ENCODE results near the gene GLCCI1.
"Not testable (repeated sequence)": the region's sequence is repeated elsewhere in the genome, so short reads cannot be mapped to it uniquely, and the experiment has no call there.

The GLCCI1 gene

DNA sequence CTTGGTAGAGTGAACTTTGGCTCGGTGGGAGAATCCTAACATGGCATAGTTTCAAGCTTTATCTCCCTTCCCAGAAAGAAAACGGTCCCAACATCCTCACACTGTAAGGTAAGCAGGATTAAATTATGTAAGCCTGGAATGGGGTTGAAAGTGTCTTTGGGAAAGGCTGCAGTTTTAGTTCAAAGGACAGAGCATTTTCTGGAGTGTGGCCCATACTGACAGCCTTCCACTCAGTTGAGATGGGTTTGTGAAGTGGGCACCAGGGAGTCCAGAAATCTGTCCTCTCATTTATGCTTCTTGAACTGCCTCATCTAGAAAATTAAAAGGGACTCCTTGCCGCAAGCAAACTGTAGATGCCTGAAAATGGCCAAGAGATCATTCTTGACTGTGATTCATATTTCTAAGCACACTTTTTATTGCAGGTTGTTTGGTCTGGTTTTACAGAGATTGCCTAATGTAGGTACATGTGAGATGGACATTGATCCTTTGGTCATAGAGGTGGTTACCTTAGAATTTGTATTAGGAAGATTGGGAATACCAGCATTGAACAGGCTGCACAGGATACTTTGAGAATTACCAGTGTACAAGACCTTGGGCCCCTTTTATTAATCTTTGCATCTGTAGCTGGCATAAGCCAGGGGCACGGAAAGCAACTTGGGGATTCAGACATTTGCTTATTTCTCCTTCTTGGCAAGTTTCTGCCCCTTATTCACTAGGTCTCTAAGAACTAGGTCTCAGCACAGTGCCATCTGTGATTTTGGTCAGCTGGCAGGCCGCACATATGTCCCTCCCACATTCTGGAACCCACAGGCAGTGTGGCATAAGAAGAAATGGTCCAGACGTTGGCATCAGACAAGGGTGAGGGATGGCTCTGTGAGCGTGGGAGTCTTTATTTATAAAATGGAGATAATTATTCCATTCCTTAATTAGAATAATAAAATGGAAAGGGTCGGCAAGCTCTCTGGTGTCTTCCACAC lies 125.9 kb downstream of the GLCCI1 start:
- no peak for DNase-seq (ENCODE audit: low read depth)

DNA sequence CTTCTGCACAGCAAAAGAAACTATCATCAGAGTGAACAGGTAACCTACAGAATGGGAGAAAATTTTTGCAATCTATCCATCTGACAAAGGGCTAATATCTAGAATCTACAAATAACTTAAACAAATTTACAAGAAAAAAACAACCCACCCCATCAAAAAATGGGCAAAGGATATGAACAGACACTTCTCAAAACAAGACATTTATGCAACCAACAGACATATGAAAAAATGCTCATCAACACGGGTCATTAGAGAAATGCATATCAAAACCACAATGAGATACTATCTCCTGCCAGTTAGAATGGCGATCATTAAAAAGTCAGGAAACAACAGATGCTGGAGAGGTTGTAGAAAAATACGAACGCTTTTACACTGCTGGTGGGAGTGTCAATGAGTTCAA lies 132.7 kb downstream of the GLCCI1 start:
- not testable (repeated sequence) for DNase-seq (ENCODE audit: low read depth)

DNA sequence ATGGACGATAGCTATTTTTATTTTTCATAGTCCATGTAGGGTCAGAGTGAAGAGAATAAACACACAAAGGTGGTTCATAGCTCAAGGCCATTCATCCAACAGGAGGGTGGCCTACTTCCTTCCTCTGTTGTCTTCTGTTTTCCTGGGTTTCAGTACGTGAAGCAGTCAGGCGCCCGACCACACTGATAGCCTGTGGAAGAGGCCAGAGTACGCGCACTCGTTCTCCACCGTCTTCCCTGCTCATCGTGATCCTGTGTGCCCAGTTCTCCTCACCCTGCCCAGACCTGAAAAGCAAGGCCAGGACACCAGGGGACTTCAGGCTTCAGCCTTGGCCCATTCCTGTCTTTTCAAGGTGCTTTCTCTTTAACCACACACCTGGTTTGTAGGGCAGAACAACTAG lies 134.7 kb downstream of the GLCCI1 start:
- DNase-seq (ENCODE audit: low read depth): no peak

DNA sequence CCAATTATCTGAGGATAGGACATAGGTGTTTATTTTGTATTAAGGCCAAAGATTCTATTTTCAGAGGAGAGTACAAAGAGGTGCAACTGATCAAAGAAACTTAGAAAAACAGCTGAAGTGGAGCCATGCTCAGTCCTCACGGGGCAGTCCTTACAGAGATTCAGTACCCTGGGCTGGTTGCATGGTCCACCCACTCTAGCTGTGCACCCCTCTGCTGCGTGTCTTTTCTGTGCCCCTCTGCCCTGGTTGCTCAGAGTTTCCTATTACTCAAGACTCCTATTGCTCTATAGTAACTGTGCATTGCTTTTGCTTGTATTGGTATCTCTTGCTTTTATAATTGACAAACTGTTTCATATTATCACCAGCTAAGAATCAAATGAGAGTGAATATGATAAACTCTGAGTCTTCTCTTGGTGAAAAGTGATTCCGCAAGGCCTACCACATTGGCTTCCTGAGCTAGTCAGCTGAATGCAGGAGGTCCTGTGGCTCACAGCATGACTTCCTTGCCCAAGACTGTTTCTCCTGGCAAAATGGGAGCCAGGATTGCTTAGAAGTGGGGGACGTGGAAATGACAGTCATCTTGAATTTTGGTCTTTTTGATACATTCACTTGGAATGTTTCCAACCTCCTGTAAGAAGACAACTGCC lies 137.0 kb downstream of the GLCCI1 start:
- no peak for DNase-seq (ENCODE audit: low read depth)

DNA sequence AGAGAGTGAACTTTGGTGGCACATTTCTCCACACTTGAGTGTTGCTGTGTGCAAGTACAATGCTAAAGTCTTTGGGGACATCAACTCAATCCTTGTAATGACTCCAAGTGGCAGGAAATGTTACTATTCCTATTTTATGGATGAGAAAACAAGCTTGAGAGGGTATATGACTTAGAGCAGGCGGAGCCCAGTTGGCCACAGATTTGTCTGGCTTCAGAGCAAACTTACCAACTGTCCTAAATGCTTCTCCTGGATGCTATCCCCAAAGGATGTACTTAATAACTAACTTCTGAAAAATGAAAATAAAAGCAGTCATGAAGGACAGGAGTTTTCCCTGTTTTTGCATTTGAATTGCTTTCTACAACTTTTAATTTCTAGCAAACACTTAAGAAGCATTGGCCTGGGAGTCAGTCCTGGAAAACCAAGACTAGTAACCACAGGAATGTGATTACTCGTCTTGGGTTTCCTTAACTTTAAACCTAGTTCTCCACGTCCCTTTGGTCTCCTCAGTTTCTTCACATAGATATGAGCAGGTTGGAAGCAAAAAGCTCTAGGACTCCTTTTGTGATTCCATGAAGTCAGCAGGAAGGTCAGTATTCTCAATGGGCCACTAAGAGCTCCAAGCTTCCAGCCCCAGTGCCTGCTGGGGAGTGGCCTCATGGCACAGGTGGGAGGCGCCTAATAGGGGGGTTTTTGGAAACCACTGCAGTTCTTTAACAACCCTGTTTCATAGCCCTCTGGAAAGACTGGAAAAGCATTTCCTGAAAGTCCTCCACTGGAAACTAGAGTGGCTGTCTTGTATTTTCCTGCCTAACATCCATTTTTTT lies 140.8 kb downstream of the GLCCI1 start:
- no peak for DNase-seq (ENCODE audit: low read depth)

DNA sequence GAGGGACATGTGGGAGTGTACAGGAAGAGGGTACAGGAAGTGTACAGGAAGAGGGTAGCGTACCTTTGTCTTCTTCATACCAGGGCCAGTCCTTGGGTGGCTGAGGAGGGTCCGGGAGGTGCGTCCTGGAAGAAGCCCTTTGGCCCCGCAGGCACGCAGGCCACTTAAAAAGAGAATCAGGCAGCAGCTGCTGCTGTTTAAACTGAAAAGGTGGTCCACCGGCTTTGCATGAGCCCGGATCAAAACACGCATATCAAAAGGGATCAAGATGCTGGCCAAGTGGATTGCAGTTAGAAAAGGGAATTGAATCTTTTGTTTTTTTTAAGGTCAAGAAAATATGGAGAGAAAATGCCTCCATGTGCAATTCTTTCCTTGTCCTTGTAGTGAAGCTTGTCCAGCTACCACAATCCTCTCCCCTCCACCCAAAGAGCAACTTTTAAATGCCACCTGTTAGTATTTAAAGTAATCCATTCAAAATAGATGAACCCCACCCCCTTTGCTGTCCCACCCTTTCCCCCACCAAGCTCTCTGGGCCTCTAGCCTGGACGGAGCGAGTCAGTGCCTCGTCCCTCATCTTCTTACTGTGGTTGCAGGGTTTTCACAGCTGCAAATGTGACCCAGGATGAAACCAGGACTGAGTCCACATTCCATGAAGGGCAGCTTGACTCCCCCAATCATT lies 142.8 kb downstream of the GLCCI1 start:
- DNase-seq (ENCODE audit: low read depth): no peak

GRCh38 chr7:8112685-8113084 lies 144.1 kb downstream of the GLCCI1 start:
- DNase-seq (ENCODE audit: low read depth): no peak

DNA sequence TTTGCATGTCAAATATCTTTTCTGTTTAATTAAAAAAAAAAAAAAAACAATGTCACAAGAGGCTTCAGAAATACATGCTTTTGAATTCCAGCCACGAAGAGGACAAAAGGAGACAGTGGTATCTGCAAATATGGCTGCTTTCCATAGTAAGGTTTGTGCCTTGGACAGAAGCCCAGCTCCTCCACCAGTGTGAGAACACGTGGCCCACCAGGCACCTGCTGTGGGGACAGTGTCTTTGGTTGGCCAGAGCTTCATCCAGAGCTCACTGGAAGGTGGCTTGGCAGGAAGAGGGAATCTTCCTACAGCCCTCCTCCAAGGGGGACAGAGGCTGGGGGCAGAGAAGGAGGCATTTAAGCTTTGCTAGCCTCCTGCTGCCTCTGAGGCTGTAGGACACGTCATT lies 144.6 kb downstream of the GLCCI1 start:
- no peak for DNase-seq (ENCODE audit: low read depth)

- no peak for DNase-seq (ENCODE audit: low read depth)
Observed at GRCh38 chr7:8114175-8114574, 145.6 kb downstream of the GLCCI1 start.

- DNase-seq (ENCODE audit: low read depth): no peak
Observed at GRCh38 chr7:8115547-8116402, 147.2 kb downstream of the GLCCI1 start.

- no peak for DNase-seq (ENCODE audit: low read depth)
Observed at GRCh38 chr7:8117195-8117594, 148.6 kb downstream of the GLCCI1 start.

GRCh38 chr7:8119262-8119661 lies 150.7 kb downstream of the GLCCI1 start:
- no peak for DNase-seq (ENCODE audit: low read depth)

GRCh38 chr7:8120390-8121058 lies 151.9 kb downstream of the GLCCI1 start:
- DNase-seq (ENCODE audit: low read depth): no peak

DNA sequence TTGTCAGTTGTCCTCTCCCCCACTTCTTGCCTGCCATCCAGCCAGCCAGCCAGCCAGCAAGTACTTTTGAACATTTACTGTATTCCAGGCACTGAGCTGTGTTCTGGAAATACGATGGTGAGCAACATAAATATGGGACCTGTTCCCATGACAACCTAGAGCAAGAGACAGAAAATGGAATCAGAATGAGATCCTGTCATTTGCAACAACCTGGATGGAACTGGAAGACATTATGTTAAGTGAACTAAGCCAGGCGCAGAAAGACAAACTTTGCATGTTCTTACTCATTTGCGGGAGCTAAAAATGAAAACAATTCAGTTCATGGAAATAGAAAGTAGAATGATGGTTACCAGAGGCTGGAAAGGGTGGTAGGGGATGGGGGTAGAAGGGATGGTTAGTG lies 152.6 kb downstream of the GLCCI1 start:
- DNase-seq (ENCODE audit: low read depth): no peak

- DNase-seq (ENCODE audit: low read depth): peak; percentile 65
Observed at GRCh38 chr7:8125680-8126444, 157.3 kb downstream of the GLCCI1 start.

GRCh38 chr7:8126601-8127167 lies 158.1 kb downstream of the GLCCI1 start:
- no peak for DNase-seq (ENCODE audit: low read depth)

- DNase-seq (ENCODE audit: low read depth): no peak
Observed at GRCh38 chr7:8128449-8129317, 160.1 kb downstream of the GLCCI1 start.

- no peak for DNase-seq (ENCODE audit: low read depth)
Observed at GRCh38 chr7:8129318-8129659, 160.7 kb downstream of the GLCCI1 start.

Measured in T-helper 22 cell (primary cell).